NCI-H2171 treated with DMSO at 0.1 percent for 48 hours (cell line): ENCODE measurements around the gene CRB1.
"Not testable (repeated sequence)": the region's sequence is repeated elsewhere in the genome, so short reads cannot be mapped to it uniquely, and the experiment has no call there.

Experiments
- DNase-seq: peaks from one replicate; lab custom pipeline; 2025; lab: John Stamatoyannopoulos, UW

CRB1 gene

GRCh38 chr1:197463142-197463541, 195.1 kb downstream of the CRB1 start:
- DNase-seq: no peak

GRCh38 chr1:197464044-197464443, 196.0 kb downstream of the CRB1 start:
- no peak for DNase-seq

DNA sequence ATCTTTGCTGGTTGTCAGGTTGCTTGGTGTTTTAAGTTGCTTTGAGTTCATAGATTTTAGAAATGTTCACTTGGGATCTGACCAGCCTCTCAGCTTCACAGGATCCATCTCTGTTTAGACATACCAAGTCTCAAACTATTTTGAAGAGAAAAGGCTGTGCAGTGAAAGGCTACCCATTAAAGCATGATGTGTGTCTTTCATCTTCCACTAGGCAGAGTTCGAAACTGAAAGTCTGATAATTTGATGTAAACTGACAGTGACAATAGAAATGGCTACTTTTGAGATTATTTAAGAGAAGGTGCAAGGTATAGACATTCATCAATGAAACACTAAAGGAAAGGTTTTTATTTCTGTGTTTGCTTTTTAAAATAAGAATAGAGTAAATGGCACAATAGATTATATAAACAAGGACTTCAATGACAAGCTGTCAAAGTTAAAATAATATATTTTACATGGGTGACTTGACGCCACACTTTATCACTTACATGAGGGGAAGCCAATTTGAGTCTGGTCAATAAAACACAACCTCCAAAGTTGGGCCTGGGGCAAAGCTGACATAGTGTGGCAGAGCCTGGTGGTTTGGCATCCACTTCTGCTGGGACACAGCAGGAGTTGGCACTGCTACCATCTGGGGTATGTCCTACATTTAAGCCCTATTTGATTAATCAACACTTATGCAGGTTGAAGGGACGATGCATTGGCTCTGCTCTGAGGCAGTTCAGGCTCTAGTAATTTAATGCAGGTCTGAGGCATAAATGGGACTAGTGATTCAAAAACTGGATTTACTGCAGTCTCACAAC, 197.7 kb downstream of the CRB1 start:
- DNase-seq: no peak

- no peak for DNase-seq
These were observed 198.8 kb downstream of the CRB1 start for GRCh38 chr1:197466813-197467212.

- no peak for DNase-seq
These were observed 199.8 kb downstream of the CRB1 start for GRCh38 chr1:197467881-197468280.

- DNase-seq: no peak
These were observed 200.6 kb downstream of the CRB1 start for GRCh38 chr1:197468543-197469175.

DNA sequence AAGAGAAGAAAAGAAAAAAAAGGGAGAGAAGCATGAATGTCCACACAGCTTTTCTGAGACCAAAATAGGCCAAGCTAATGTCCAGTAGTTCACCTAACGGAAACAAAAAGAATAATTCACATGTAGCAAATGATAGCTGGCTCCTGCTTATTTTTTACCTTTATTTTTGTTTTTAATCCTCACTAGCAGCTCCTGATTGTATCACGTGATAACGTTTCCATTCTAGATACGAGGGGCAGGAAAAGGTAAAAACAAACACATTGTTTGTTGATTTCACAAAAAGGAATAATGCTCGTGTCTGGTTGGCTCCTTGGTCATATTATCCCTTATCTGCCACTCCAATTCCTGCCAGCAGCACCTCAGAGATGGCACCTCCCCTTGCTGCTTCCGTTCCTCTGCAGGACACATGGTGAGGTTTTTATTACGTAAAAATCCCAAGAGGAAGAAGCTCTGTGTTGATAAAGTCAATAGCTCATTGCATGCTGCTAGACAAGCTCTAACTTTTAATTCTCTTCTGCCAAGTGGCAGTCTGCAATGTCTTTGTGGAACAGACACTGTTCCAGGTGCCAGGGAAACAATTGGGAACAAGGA, 201.7 kb downstream of the CRB1 start:
- DNase-seq: peak; percentile 16

GRCh38 chr1:197470330-197470729, 202.3 kb downstream of the CRB1 start:
- no peak for DNase-seq

DNA sequence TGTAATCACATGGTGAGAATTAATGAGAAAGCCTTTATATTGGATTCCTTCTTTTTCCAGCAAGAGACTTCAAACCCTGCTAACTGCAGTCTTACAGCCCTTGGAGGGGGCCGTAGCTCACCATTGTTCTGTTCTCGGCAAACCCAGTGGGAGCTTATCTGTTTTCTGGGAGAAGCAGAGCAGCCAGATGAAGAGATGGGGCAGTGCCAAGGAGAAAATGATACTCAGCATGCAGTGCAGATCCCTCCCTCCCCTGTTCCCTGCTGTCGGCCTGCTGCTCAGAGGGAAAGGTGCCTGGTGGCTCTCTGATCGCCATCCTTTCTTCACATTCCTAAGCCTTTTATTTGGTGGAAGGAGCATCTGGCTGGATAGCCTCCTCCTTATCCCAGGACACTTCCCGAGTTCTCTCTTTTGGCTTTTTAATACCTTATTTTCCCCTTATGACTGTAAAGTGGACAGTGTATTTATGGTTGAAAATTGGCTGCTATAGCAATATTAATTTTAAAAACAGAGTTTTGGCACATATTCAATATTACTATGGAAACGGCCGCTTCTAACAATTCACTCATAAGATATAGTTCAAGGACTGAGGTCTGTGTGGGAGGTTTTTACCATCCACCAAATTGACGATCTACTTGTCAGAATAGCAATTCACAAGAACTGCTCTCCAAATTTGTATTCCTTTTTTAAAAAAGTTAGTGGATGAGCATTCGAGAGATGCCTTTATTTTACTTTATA, 203.4 kb downstream of the CRB1 start:
- DNase-seq: peak; percentile 77

DNA sequence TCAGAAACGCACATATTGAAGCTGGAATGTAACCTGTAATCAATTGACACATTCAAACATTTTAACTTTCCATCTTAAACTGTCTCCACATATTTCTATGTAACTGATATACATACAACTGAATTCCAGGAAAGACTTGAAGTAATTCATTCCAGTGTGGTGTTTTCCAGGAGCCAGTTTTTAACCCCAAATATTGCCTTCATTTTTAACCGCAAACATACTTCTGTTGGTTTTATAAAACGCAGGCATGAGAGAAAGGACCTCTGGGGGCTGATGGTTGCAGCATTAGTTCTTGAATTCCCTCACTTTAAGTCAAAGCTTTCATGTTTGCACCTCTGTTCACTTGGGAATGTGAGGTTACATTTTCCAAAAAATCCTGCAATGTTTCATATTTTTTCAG, 204.1 kb downstream of the CRB1 start:
- no peak for DNase-seq

GRCh38 chr1:197480446-197480845, 212.4 kb downstream of the CRB1 start:
- no peak for DNase-seq

DNA sequence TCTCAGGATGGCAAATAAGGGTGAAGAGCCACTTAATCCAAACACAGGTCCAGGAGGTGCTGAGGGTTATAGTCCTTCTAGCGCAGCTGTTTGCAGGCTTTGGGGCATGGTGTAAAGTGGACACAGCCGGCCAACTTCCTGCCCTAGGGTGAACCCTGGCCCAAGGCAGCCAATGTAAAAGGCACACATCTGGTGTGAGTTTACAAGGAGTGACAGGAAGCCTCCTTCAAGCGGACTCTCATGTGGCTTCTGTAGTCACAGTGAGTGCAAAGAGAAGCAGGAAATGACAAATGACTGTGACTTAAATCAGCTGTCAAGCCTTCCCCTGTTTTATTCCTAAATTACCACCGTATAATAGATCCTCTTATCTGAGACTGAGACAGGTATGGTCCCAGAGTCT, 213.0 kb downstream of the CRB1 start:
- no peak for DNase-seq

GRCh38 chr1:197485790-197486189, 217.7 kb downstream of the CRB1 start:
- DNase-seq: no peak

- DNase-seq: no peak
These were observed 218.9 kb downstream of the CRB1 start for GRCh38 chr1:197486946-197487345.

DNA sequence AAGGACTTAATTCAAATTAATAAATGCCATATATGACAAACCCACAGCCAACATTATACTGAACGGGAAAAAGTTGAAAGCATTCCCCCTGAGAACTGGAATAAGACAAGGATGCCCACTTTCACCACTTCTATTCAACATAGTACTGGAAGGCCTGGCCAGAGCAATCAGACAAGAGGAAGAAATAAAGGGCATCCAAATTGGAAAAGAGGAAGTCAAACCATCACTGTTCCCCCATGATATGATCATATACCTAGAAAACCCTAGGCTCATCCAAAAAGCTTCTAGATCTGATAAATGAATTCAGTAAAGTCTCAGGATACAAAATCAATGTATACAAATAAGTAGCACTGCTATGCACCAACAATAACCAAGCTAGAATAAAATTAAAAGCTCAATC, 223.5 kb downstream of the CRB1 start:
- DNase-seq: not testable (repeated sequence)

DNA sequence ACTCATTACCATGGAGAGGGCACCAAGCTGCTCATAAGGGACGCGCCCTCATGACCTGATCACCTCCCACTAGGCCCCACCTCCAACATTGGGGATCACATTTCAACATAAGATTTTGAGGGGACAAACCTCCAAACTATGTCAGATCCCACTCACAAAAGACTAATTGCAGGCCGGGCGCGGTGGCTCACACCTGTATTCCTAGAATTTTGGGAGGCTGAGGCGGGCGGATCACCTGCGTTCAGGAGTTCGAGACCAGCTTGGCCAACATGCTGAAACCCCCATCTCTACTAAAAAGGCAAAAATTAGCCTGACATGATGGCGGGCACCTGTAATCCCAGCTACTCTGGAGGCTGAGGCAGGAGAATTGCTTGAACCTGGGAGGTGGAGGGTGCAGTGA, 228.7 kb downstream of the CRB1 start:
- no peak for DNase-seq

DNA sequence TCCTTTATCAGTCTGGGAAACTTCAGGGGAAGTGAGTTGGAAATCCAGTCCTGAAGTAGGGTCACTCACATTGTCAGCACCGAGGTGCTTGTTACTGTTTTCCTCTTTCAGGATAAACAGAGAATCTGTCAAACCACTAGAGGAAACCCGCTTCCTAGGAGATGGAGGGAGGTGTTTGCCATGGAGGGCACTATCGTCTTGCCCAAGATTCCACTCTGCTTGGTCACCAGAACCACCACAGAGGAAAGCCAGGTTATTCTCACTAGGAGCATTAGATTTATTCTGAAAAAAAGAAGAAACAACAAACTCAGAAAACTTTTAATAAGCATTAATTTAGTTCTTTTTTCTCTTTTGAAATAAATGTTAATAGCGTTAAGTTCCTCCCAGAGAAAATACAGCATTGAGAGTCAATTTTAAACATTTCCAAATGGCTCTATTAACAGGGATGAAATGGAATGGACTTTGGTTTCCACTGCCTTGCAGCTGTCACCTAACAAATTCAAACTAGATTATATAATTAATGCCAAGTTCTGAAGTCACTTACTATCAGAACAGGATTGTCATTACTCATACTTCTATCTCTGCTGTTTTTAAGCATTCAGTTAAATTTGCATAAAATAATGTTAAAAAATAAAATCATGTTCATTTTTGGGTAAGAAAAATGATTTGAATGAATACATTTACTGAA, 242.8 kb downstream of the CRB1 start:
- no peak for DNase-seq

DNA sequence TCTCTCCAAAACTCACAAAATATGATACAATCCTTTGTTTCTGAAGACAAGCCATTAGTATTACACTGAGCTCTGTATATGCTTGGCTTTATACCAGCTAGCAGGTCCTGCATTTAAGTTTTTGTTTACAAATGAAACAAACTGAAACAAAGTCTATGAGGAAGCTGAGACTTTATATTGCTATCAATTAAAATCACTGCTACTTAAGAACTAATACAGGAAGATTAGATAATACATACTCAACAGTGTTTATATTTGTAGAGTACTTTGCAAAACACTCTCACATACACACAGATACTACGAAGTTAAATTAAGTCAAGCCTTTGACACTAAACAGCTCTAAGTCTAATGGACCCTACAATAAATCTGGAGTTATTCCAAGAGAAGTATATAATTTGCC, 247.4 kb downstream of the CRB1 start:
- no peak for DNase-seq

DNA sequence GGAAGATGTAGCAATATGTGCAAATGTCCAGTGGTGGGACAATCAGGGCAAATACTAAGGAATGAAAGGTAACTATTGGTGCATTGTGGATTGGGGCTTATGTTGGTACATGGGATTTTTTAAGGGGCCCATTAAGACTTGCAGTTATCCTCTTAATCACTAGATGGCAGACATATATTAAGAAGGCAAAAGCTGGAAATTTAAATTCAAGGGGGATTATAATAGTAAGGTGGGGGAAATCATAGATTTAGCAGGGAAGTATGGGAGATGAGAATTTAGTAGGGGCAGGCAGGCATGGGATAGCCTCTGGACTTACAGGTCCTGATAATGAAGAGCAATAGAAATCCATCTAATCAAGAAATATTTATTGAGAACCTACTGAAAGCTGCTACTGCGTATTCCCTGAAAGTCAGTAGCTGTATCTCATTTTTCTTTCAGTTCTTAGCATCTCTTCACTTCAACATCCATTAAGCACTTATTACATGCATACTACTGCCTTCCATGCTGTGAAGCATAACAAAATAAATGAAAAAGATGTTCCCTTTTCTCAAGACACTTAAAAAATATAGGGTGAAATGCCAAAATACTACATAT, 251.8 kb downstream of the CRB1 start:
- DNase-seq: peak; percentile 10

GRCh38 chr1:197521118-197521739, 253.2 kb downstream of the CRB1 start:
- peak; percentile 13 for DNase-seq

DNA sequence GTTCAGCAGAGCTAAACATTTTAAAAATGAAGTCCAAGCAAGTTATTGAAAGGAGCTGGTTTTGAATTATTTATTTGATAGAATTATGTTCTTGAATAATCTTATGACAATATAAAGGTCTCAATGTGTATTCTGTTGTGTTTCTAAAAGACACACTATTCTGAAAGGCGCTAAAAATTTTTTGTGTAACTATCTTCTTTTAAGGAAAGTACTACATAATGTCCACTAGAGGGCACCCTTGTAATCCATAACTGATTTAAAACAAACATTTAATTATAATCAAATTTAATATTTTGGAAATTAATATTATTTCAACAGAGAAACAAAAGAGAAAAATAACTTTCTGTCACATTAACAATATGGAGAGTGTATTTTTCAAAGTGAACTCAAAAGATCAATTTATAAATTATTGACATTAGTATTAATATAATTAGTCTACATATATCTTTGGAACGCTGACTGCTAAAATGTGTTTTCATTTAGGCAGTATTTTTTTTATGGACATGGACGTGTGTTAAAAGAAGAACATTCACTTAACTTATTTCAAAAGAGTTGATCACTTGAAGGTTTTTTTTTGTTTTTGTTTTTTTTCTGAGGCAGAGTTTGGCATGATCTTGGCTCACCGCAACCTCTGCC, 258.8 kb downstream of the CRB1 start:
- peak; percentile 45 for DNase-seq
